ENCODE data around the gene COL10A1. TPM values are rescaled to one million over a fixed set of nuclear protein-coding genes. Genes with fewer than 3 reads are reported as not detected.
"Not testable (repeated sequence)": the region's sequence is repeated elsewhere in the genome, so short reads cannot be mapped to it uniquely, and the experiment has no call there.

The COL10A1 gene
- total RNA-seq, 1 experiment from 2014 or later: not detected

GRCh38 chr6:116096979-116097816 lies 28.7 kb downstream of the COL10A1 start:
- Mint-ChIP-seq H3K36me3 (ENCODE audit: insufficient read depth, unreplicated experiment) (peaks cover 6% of the 10 kb centered on the region), H3K27ac (ENCODE audit: unreplicated experiment) (no peak overlapping the region), H3K9me3 (ENCODE audit: unreplicated experiment) (peaks cover 12% of the 10 kb centered on the region), H3K4me3 (ENCODE audit: unreplicated experiment) (no peak overlapping the region), H3K27me3 (ENCODE audit: insufficient read depth, unreplicated experiment) (no peaks in the 10 kb centered on the region), H3K4me1 (ENCODE audit: low read depth, unreplicated experiment) (peaks cover 5% of the 10 kb centered on the region)
- DNase-seq: no peak
- ChIA-PET POLR2A (no interaction called here), CTCF (interaction anchor here (0.7 to 1.3 kb wide), 6 partner anchors 15 to 200 kb away, joined by 3 to 10 read pairs (median 5); partner anchors contain the start of gene FRK)
- H3K4me3 ChIP-seq (ENCODE audit: low read depth, low read length): no peak overlapping the region
- no peaks in the 10 kb centered on the region for H3K27me3 ChIP-seq (replicated peaks; ENCODE audit: control insufficient read depth, insufficient read depth, low read length)
- no TSS peak for BruUV-seq (replicated peaks)
- H3K9me3 ChIP-seq: 0 out of 2 replicates have a peak, but pooled peaks cover 7% of the 10 kb centered on the region
- H3K36me3 ChIP-seq (ENCODE audit: control insufficient read depth, insufficient read depth, low read length): no peaks in the 10 kb centered on the region
- intact Hi-C loops (cut with micrococcal nuclease; ENCODE audit: unreplicated experiment): loop anchor here (1.0 kb wide), 1 partner anchor 86 kb away; no protein-coding TSS in a partner anchor
- peak in 1 of 2 experiments; percentile 47 for TF ChIP-seq CTCF (IDR thresholded peaks at IDR 0.05; ENCODE audit: insufficient read depth in 1 of 2, low read depth in 1 of 2, low read length in 1 of 2, severe bottlenecking in 1 of 2, unreplicated experiment in 1 of 2)
- 0 out of 2 replicates have a peak, but pooled peaks cover under 1% of the 10 kb centered on the region for H3K4me1 ChIP-seq

DNA sequence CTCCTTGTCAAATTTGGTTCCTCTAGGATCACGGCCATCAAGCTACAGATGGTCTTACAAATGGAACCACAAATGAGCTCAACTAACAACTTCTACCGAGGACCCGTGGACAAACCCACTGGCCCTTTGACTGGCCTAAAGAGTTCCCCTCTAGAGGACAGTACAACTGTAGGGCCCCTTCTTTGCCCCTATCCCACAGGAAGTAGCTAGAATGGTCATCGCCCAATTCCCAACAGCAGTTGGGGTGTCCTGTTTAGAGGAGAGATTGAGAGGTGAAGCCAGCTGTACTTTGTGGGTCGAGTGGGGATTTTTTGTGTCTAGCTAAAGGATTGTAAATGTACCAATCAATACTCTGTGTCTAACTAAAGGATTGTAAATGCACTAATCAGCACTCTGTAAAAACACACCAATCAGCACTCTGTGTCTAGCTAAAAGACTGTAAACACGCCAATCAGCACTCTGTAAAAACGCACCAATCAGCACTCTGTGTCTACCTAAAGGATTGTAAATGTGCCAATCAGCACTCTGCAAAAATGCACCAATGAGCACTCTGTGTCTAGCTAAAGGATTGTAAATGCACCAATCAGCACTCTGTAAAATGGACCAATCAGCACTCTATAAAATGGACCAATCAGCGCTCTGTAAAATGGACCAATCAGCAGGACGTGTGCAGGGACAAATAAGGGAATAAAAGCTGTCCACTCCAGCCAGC lies 29.7 kb downstream of the COL10A1 start:
- H3K4me1 Mint-ChIP-seq (ENCODE audit: low read depth, unreplicated experiment); DNase-seq; H3K36me3 ChIP-seq (ENCODE audit: control insufficient read depth, insufficient read depth, low read length); POLR2A ChIA-PET; H3K4me3 ChIP-seq (ENCODE audit: low read depth, low read length); intact Hi-C loops (cut with micrococcal nuclease; ENCODE audit: unreplicated experiment); BruUV-seq (replicated peaks); H3K27me3 Mint-ChIP-seq (ENCODE audit: insufficient read depth, unreplicated experiment); H3K4me1 ChIP-seq; H3K36me3 Mint-ChIP-seq (ENCODE audit: insufficient read depth, unreplicated experiment); H3K27ac Mint-ChIP-seq (ENCODE audit: unreplicated experiment); H3K9me3 ChIP-seq; H3K27me3 ChIP-seq (replicated peaks; ENCODE audit: control insufficient read depth, insufficient read depth, low read length); H3K4me3 Mint-ChIP-seq (ENCODE audit: unreplicated experiment): not testable (repeated sequence)
- CTCF ChIA-PET: interaction anchor here (0.9 to 1.3 kb wide), 5 partner anchors 35 to 88 kb away, joined by 3 to 10 read pairs (median 5); partner anchors contain the start of gene FRK
- H3K9me3 Mint-ChIP-seq (ENCODE audit: unreplicated experiment): peaks cover 12% of the 10 kb centered on the region

DNA sequence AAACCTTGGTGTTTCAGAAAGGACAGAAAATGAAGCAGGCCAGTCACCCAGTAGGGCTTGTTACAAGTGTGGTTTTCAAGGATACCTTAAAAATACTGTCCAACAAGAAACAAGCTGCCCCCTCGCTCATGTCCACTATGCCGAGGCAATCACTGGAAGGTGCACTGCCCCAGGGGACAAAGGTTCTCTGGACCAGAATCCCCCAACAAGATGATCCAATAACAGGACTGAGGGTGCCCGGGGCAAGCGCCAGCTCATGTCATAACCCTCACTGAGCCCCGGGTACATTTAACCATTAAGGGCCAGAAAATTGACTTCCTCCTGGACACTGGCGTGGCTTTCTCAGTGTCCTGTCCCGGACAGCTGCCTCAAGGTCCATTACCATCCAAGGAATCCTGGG lies 31.9 kb downstream of the COL10A1 start:
- Mint-ChIP-seq H3K4me1 (ENCODE audit: low read depth, unreplicated experiment) (peaks cover 4% of the 10 kb centered on the region), H3K36me3 (ENCODE audit: insufficient read depth, unreplicated experiment) (no peaks in the 10 kb centered on the region), H3K27ac (ENCODE audit: unreplicated experiment) (no peak overlapping the region), H3K9me3 (ENCODE audit: unreplicated experiment) (peaks cover 12% of the 10 kb centered on the region), H3K27me3 (ENCODE audit: insufficient read depth, unreplicated experiment) (no peaks in the 10 kb centered on the region), H3K4me3 (ENCODE audit: unreplicated experiment) (no peak overlapping the region)
- DNase-seq: no peak
- H3K9me3 ChIP-seq: 0 out of 2 replicates have a peak, but pooled peaks cover 7% of the 10 kb centered on the region
- no peak overlapping the region for H3K4me3 ChIP-seq (ENCODE audit: low read depth, low read length)
- H3K27me3 ChIP-seq (replicated peaks; ENCODE audit: control insufficient read depth, insufficient read depth, low read length): no peaks in the 10 kb centered on the region
- no TSS peak for BruUV-seq (replicated peaks)
- CTCF ChIA-PET: no interaction called here
- no peaks in the 10 kb centered on the region for H3K36me3 ChIP-seq (ENCODE audit: control insufficient read depth, insufficient read depth, low read length)
- no peak for TF ChIP-seq CTCF (IDR thresholded peaks at IDR 0.05; ENCODE audit: insufficient read depth in 1 of 2, low read depth in 1 of 2, low read length in 1 of 2, severe bottlenecking in 1 of 2, unreplicated experiment in 1 of 2)
- H3K4me1 ChIP-seq: no peaks in the 10 kb centered on the region
- intact Hi-C loops (cut with micrococcal nuclease; ENCODE audit: unreplicated experiment): no loop called here
- POLR2A ChIA-PET: no interaction called here

All from Caco-2 (cell line).